Adipose tissue (tissue), 3 donors: ENCODE measurements around the gene ADGRL2. TPM values are rescaled to one million over a fixed set of nuclear protein-coding genes. Genes with fewer than 3 reads are reported as not detected.

ENCODE experiments used
- H3K27ac ChIP-seq: one replicate; pipeline ENCODE4 v1.5.1; 2013; ENCODE audit warnings: low read depth, low read length
- WGBS, 3 donors: extraction: QIAGEN DNeasy Blood & Tissue Kit; methylation state at CpG; one replicate each; pipeline ENCODE4 v1.1.7; 2013; 5-methylcytosine and 5-hydroxymethylcytosine counted together
- polyA plus RNA-seq, 3 donors: library from polyadenylated mRNA; stranded (reverse); fragments of 200-250 nt; gene quantifications; one replicate each; pipeline ENCODE4 v1.2.3, GENCODE V29; 2013
- donor health status: healthy with polysubstance abuse.
- donor health status: Bipolar disorder and iron deficiency.
- donor health status: healthy.

The ADGRL2 gene
- polyA plus RNA-seq, 3 donors, result 11.9 to 28.8 (median 18.4) TPM

DNA sequence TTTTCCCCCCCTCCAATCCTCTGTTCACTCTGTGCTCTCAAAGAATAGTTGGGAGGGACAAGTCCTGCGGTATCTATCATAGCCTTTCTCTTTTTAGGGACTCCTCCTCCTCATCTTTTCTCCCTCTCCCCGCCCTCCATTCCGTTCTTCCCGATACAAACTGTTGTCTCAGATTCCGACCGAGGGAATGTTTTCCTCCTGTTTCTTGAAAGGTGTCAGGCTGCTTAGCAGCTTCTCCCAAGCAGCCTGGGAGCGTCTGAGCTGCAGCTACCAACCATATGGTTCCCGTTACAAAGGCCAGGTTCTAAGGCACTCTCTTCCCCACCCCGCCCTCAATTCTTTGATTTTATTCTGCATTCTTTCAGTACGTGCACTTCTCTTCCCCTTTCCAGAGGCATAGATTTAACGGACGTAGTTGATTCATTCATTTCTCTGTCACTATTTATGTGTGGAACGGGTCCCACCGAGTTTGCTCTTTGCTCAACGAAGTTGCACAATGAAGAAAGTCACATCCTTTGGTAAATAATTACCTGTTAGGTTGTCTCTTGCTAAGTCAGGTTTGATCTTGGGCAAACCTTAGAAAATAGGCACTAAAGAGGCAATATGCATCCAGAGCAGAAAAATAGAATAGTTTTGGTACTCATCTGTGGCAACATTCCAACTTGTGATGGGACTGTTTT lies 2.8 kb downstream of the ADGRL2 start:
- WGBS, 3 donors, result 2 to 4% (median 2%) methylated on average over 15 of the region's 15 CpGs
- H3K27ac ChIP-seq, result no peak overlapping the region

- 33 to 47% (median 45%) methylated on average over 2 of the region's 2 CpGs for WGBS, 3 donors
- H3K27ac ChIP-seq, result no peak overlapping the region
These were observed 3.6 kb downstream of the ADGRL2 start for GRCh38 chr1:81804312-81804711.

GRCh38 chr1:81805537-81806431 lies 5.0 kb downstream of the ADGRL2 start:
- 53 to 60% (median 60%) methylated on average over 2 of the region's 2 CpGs for WGBS, 3 donors
- H3K27ac ChIP-seq, result no peak overlapping the region

GRCh38 chr1:81806432-81806770 lies 5.7 kb downstream of the ADGRL2 start:
- WGBS, 3 donors, result 49 to 78% (median 69%) methylated on average over 2 of the region's 2 CpGs
- H3K27ac ChIP-seq, result no peak overlapping the region

- H3K27ac ChIP-seq, result no peak overlapping the region
- WGBS, 3 donors, result 25 to 42% (median 39%) methylated on average over 7 of the region's 7 CpGs
These were observed 8.0 kb downstream of the ADGRL2 start for GRCh38 chr1:81808760-81809159.

GRCh38 chr1:81809808-81810207 lies 9.1 kb downstream of the ADGRL2 start:
- WGBS, 3 donors, result 90 to 96% (median 94%) methylated on average over 1 of the region's 1 CpG
- no peak overlapping the region for H3K27ac ChIP-seq

- 27 to 58% (median 52%) methylated on average over 3 of the region's 3 CpGs for WGBS, 3 donors
- H3K27ac ChIP-seq, result no peak overlapping the region
These were observed 11.1 kb downstream of the ADGRL2 start for GRCh38 chr1:81811757-81812371.

DNA sequence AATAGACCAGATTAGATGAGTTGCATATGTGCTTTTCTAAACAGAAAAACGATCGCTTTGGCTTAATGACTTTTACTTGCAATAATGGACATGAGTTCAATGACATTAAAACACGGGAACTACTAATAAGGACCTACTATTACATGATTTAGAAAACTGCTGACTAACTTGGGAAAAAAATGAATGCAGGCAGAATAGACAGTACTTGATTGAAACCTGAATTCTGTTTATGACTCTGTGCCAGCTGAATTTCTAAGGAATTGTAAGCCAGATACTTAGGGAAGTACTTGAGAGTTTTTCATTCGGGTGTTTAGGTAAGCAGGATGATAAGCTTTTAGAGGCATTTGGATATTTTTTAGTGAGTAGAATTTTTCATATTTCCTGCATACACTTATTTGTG lies 12.0 kb downstream of the ADGRL2 start:
- 43 to 55% (median 54%) methylated on average over 4 of the region's 4 CpGs for WGBS, 3 donors
- no peak overlapping the region for H3K27ac ChIP-seq

DNA sequence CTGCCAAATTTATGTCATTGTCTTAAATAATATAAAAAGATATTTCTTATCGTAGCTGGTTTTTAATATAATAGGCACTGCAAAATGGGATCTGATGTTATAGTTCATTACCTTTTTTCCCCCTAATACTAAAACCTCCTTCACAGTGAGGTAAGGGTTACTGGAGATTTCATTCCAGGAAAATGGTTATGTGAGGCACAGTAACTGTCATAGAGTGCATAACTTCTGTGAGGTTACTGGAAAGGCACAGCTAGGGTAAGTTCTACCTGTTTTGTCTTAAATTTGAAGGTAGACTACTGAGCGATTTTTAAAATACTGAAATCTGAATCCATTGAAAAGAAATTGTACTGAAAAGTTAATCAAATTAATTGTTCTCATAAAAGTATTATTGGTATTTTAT lies 13.0 kb downstream of the ADGRL2 start:
- 82 to 89% (median 83%) methylated on average over 2 of the region's 2 CpGs for WGBS, 3 donors
- H3K27ac ChIP-seq, result no peak overlapping the region

- H3K27ac ChIP-seq, result no peak overlapping the region
- 87 to 90% (median 87%) methylated on average over 4 of the region's 4 CpGs for WGBS, 3 donors
These were observed 18.9 kb downstream of the ADGRL2 start for GRCh38 chr1:81819613-81820012.

DNA sequence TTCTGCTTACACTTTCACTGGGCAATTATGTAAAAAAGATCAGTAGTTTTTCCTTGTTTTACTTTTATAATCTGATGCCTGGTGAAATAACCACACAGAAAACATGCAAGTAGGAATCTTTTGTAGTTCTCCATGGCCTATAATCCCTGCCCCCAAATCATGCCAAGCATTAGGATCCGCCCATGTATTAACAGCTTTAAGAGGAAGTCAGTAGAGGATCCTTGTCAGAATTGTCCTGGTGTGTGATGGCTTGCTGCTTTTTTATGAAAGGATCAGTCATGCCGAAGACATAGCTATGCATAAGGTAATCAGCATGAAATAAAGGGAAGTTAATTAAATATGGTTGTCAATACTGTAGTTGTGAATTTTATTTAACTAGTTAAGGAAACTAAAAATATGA lies 20.0 kb downstream of the ADGRL2 start:
- H3K27ac ChIP-seq, result no peak overlapping the region
- WGBS, 3 donors, result 86 to 93% (median 87%) methylated on average over 2 of the region's 2 CpGs

GRCh38 chr1:81823082-81823481 lies 22.3 kb downstream of the ADGRL2 start:
- no peak overlapping the region for H3K27ac ChIP-seq

GRCh38 chr1:81824759-81825158 lies 24.0 kb downstream of the ADGRL2 start:
- H3K27ac ChIP-seq, result no peak overlapping the region
- WGBS, 3 donors, result 69 to 72% (median 69%) methylated on average over 4 of the region's 4 CpGs

More at GRCh38 chr1:81823082-81823481, 22.3 kb downstream of the ADGRL2 start:
- 78 to 92% (median 84%) methylated on average over 4 of the region's 4 CpGs for WGBS, 3 donors

DNA sequence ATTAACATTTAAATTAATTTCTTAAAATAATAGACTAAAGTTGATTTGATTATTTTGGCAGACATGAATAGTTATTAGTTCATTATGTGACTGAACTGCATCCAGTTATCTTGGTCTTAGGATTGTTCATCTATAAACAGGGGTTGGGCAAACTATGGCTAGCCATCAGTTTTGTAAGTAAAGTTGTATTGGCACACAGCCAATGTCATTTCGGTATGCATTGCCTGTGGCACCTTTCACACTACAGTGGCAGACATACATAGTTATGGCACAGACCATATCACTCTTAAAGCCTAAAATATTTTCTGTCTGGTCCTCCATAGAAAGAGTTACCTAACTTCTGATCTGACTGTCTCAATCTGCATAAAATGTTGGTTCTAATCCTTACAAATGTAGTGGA lies 27.2 kb downstream of the ADGRL2 start:
- WGBS, 3 donors, result 52 to 90% (median 74%) methylated on average over 1 of the region's 1 CpG
- H3K27ac ChIP-seq, result no peak overlapping the region

GRCh38 chr1:81832573-81832972 lies 31.8 kb downstream of the ADGRL2 start:
- H3K27ac ChIP-seq, result no peak overlapping the region
- WGBS, 3 donors, result 6 to 17% (median 12%) methylated on average over 1 of the region's 1 CpG

GRCh38 chr1:81833722-81834121 lies 33.0 kb downstream of the ADGRL2 start:
- 77 to 84% (median 78%) methylated on average over 4 of the region's 4 CpGs for WGBS, 3 donors
- H3K27ac ChIP-seq, result no peak overlapping the region

DNA sequence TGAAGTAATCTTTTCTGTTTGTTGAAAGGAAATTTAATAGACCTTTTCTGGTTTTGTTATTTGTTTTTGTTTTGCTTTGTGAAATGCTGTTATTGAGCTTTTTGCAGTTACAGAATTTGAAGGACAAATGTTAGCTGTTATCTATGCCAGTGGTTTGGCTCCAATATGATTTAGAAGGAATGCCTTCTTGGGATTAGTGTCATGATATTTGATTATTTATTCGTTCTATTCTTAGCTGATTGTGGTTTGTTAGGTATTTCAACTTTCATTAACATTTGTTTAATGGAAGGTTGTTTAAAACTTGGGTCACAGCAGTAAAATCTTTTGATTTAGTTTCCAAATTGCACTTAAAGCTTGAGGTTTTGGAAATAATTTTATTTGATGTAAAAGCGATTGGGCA lies 33.5 kb downstream of the ADGRL2 start:
- no peak overlapping the region for H3K27ac ChIP-seq
- WGBS, 3 donors, result 44 to 58% (median 51%) methylated on average over 2 of the region's 2 CpGs

GRCh38 chr1:81834921-81835698 lies 34.4 kb downstream of the ADGRL2 start:
- no peak overlapping the region for H3K27ac ChIP-seq
- WGBS, 3 donors, result 31 to 58% (median 32%) methylated on average over 6 of the region's 6 CpGs
